HepG2 (cell line): ENCODE measurements around the gene TCF7L2. TPM values are rescaled to one million over a fixed set of nuclear protein-coding genes. Genes with fewer than 3 reads are reported as not detected.
A peak's percentile ranks its signal among the peaks of the same experiment; 100 is the strongest.

Experiments
- ASH2L ChIP-seq: fragments of 300-600, 200-600 bp; sonication (generic); IDR thresholded peaks from 2 replicates; pipeline ENCODE4 v1.7.0; 2017; ENCODE audit warnings: low read depth, mild to moderate bottlenecking, moderate library complexity, mixed read lengths, low read length; ENCODE audit not compliant: insufficient read length
- HMG20B ChIP-seq: conservative IDR thresholded peaks from 2 replicates; pipeline ENCODE4 v1.6.1; 2016; ENCODE audit warnings: missing genetic modification reagents, missing compliant biosample characterization
- HNRNPL ChIP-seq: fragments of 200-400 bp; formaldehyde crosslinking; IDR thresholded peaks from 2 replicates; pipeline ENCODE4 v1.6.1; 2017; ENCODE audit warnings: mild to moderate bottlenecking, low read depth, low read length
- NRL ChIP-seq: sonication (generic); formaldehyde crosslinking; IDR thresholded peaks from 2 replicates; pipeline ENCODE4 v1.5.0; 2020; ENCODE audit warnings: missing genetic modification reagents, mild to moderate bottlenecking, moderate library complexity, borderline replicate concordance
- PATZ1 ChIP-seq: sonication (generic); formaldehyde crosslinking; IDR thresholded peaks from 2 replicates; pipeline ENCODE4 v1.4.0; 2020; ENCODE audit warnings: missing genetic modification reagents
- SOX13 ChIP-seq, 3 experiments: fragments of 450-650 bp in 1 of 3; sonication (generic) in 1 of 3; formaldehyde crosslinking in 1 of 3; IDR thresholded peaks in 2 of 3; conservative IDR thresholded peaks in 1 of 3; 2 replicates each; pipeline versions ENCODE4 v1.5.0 to v1.6.1; 2016 to 2020; ENCODE audit warnings: antibody characterized with exemption in 1 of 3, mild to moderate bottlenecking in 1 of 3, missing compliant biosample characterization in 1 of 3, missing genetic modification reagents in 1 of 3, moderate library complexity in 1 of 3
- ZNF20 ChIP-seq: sonication (generic); formaldehyde crosslinking; IDR thresholded peaks from 2 replicates; pipeline ENCODE4 v1.4.0; 2020; ENCODE audit warnings: mild to moderate bottlenecking, moderate library complexity, missing genetic modification reagents
- ZNF816 ChIP-seq: sonication (generic); formaldehyde crosslinking; IDR thresholded peaks from 2 replicates; pipeline ENCODE4 v1.8.0; 2022; ENCODE audit warnings: missing genetic modification reagents, mild to moderate bottlenecking, borderline replicate concordance
- ZSCAN5A ChIP-seq: sonication (generic); formaldehyde crosslinking; IDR thresholded peaks from 2 replicates; pipeline ENCODE4 v1.8.0; 2022; ENCODE audit warnings: mild to moderate bottlenecking, missing genetic modification reagents, borderline replicate concordance
- polyA plus RNA-seq, 8 experiments: library from polyadenylated mRNA; depleted of rRNA in 3 of 8; stranded (reverse) in 7 of 8; unstranded in 1 of 8; fragments of >200 nt; fragmentation: Illumina TruSeq in 4 of 8; extraction: Trizol in 4 of 8; gene quantifications; 2 replicates each; pipeline versions ENCODE4 v1.2.1 to v1.2.3, GENCODE V29; 2011 to 2016; ENCODE audit warnings: low read depth in 4 of 8, missing spikeins in 1 of 8, mixed read lengths in 1 of 8; ENCODE audit not compliant: insufficient read depth in 1 of 8
- total RNA-seq, 5 experiments: library from RNA; depleted of rRNA; stranded (reverse); fragments of >200 nt; fragmentation: Illumina TruSeq; extraction: Trizol; gene quantifications; 2 replicates each; pipeline ENCODE4 v1.2.3, GENCODE V29; 2016; ENCODE audit warnings: low read depth in 1 of 5

Gene TCF7L2
- total and polyA plus RNA-seq, 2 of the 13 experiments (the other 11 are each of a cell fraction or from before 2014, with no cell fraction given) = 3.9 to 13.7 TPM

- TF ChIP-seq ZNF20 (CRISPR knock-in tag) (no peak), ZNF816 (no peak), PATZ1 (CRISPR knock-in tag) (no peak), ASH2L (peak; percentile 40), HNRNPL (no peak), ZSCAN5A (CRISPR knock-in tag) (no peak), HMG20B (CRISPR knock-in tag) (no peak), NRL (no peak), SOX13 (IDR thresholded peaks at IDR 0.05) (no peak), SOX13 (CRISPR knock-in tag; conservative IDR thresholded peaks at IDR 0.05 in 1 of 2, IDR thresholded peaks at IDR 0.05 in 1 of 2) (no peak)
Observed at GRCh38 chr10:112950714-112951358, 789 bp downstream of the TCF7L2 start (continued).
